ENCODE data around the gene DCUN1D2. TPM values are rescaled to one million over a fixed set of nuclear protein-coding genes. Genes with fewer than 3 reads are reported as not detected.

The DCUN1D2 gene
- total RNA-seq, 3 donors from 2014 or later: 15.8 to 22.4 (median 16.4) TPM

- H3K36me3 ChIP-seq: peaks cover 3% of the 10 kb centered on the region
- no peaks in the 10 kb centered on the region for H3K27me3 ChIP-seq
- TF ChIP-seq CTCF (IDR thresholded peaks at IDR 0.05) (no peak), POLR2AphosphoS5 (IDR thresholded peaks at IDR 0.05) (no peak), POLR2A (IDR thresholded peaks at IDR 0.05) (no peak)
- H3K4me3 ChIP-seq: no peak overlapping the region
- peak overlapping the region in 1 of 2 donors; percentile 48 for H3K27ac ChIP-seq
- no peaks in the 10 kb centered on the region for H3K9me3 ChIP-seq
- no peaks in the 10 kb centered on the region for H3K4me1 ChIP-seq
- no peak for DNase-seq (ENCODE audit: low spot score in 2 of 2)
- intact Hi-C loops (cut with DNase I; ENCODE audit: low total_unique reads): no loop called here
Measured at GRCh38 chr13:113506025-113506685, 15.6 kb upstream of the DCUN1D2 start.

GRCh38 chr13:113502686-113503085, 12.2 kb upstream of the DCUN1D2 start:
- intact Hi-C loops (cut with DNase I; ENCODE audit: low total_unique reads): no loop called here
- no peaks in the 10 kb centered on the region for H3K4me1 ChIP-seq
- H3K27me3 ChIP-seq: no peaks in the 10 kb centered on the region
- H3K27ac ChIP-seq: no peak overlapping the region
- H3K9me3 ChIP-seq: no peaks in the 10 kb centered on the region
- no peak for DNase-seq (ENCODE audit: low spot score in 2 of 2)
- H3K36me3 ChIP-seq: no peaks in the 10 kb centered on the region
- no peak for TF ChIP-seq POLR2A (IDR thresholded peaks at IDR 0.05)
- TF ChIP-seq POLR2AphosphoS5 (IDR thresholded peaks at IDR 0.05): no peak
- TF ChIP-seq CTCF (IDR thresholded peaks at IDR 0.05): no peak
- H3K4me3 ChIP-seq: no peak overlapping the region

GRCh38 chr13:113500530-113501265, 10.2 kb upstream of the DCUN1D2 start:
- no peak overlapping the region for H3K27ac ChIP-seq
- no peaks in the 10 kb centered on the region for H3K27me3 ChIP-seq
- no peaks in the 10 kb centered on the region for H3K9me3 ChIP-seq
- no peaks in the 10 kb centered on the region for H3K4me1 ChIP-seq
- TF ChIP-seq CTCF (IDR thresholded peaks at IDR 0.05): no peak
- no peak for TF ChIP-seq POLR2AphosphoS5 (IDR thresholded peaks at IDR 0.05)
- no peak for TF ChIP-seq POLR2A (IDR thresholded peaks at IDR 0.05)
- no peaks in the 10 kb centered on the region for H3K36me3 ChIP-seq
- intact Hi-C loops (cut with DNase I; ENCODE audit: low total_unique reads): no loop called here
- no peak for DNase-seq (ENCODE audit: low spot score in 2 of 2)
- H3K4me3 ChIP-seq: no peak overlapping the region

- TF ChIP-seq POLR2A (IDR thresholded peaks at IDR 0.05) (no peak), POLR2AphosphoS5 (IDR thresholded peaks at IDR 0.05) (no peak), CTCF (IDR thresholded peaks at IDR 0.05) (no peak)
- no peaks in the 10 kb centered on the region for H3K27me3 ChIP-seq
- intact Hi-C loops (cut with DNase I; ENCODE audit: low total_unique reads): no loop called here
- no peak overlapping the region for H3K27ac ChIP-seq
- H3K4me1 ChIP-seq: no peaks in the 10 kb centered on the region
- no peaks in the 10 kb centered on the region for H3K9me3 ChIP-seq
- DNase-seq (ENCODE audit: low spot score in 2 of 2): no peak
- no peak overlapping the region for H3K4me3 ChIP-seq
- H3K36me3 ChIP-seq: no peaks in the 10 kb centered on the region
Measured at GRCh38 chr13:113499936-113500335, 9.4 kb upstream of the DCUN1D2 start.

GRCh38 chr13:113498905-113499304, 8.4 kb upstream of the DCUN1D2 start:
- no peaks in the 10 kb centered on the region for H3K27me3 ChIP-seq
- H3K27ac ChIP-seq: no peak overlapping the region
- no peaks in the 10 kb centered on the region for H3K36me3 ChIP-seq
- intact Hi-C loops (cut with DNase I; ENCODE audit: low total_unique reads): no loop called here
- no peaks in the 10 kb centered on the region for H3K4me1 ChIP-seq
- no peak overlapping the region for H3K4me3 ChIP-seq
- no peaks in the 10 kb centered on the region for H3K9me3 ChIP-seq
- TF ChIP-seq POLR2AphosphoS5 (IDR thresholded peaks at IDR 0.05) (no peak), CTCF (IDR thresholded peaks at IDR 0.05) (no peak), POLR2A (IDR thresholded peaks at IDR 0.05) (no peak)
- DNase-seq (ENCODE audit: low spot score in 2 of 2): no peak

All from breast epithelium (tissue), 4 donors.